PC-3 (cell line): ENCODE data around the gene TNS3.

Experiments
- EZH2 ChIP-seq: fragments of 300-600 bp; sonication (generic); IDR thresholded peaks from one replicate; pipeline ENCODE4 v1.6.1; 2017; ENCODE audit warnings: antibody characterized with exemption, mild to moderate bottlenecking, low read length; ENCODE audit not compliant: unreplicated experiment
- EZH2phosphoT487 ChIP-seq: fragments of 300-600 bp; sonication (generic); IDR thresholded peaks from 2 replicates; pipeline ENCODE4 v1.6.1; 2018; ENCODE audit warnings: mild to moderate bottlenecking, antibody characterized with exemption, low read length, borderline replicate concordance
- TF ChIP-seq, protein P1 (sequence below): fragments of 300-600 bp; sonication (generic); conservative IDR thresholded peaks from 2 replicates; pipeline ENCODE4 v1.5.1; 2017; ENCODE audit warnings: antibody characterized with exemption, low read depth, mild to moderate bottlenecking, low read length

DNA sequence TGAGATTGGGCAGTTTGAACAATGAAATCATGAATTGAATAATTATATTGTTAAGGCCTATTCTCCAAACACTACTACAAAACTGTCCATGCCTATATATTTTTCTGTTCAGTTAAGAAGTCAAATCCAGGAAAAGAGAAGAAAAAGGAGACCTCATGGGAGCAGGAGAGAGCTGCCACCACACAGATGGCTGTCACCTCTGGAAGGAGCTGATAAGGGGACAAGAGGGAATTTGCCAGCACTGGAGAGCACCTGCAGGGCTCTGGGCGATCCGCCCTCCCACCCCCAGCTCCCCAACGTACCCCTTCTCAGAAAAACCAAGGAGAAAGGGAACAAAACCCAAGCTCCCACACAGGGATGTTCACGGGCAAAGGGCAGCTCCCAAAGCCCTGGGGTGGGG, 227.8 kb downstream of the TNS3 start:
- TF ChIP-seq, protein P1, sequence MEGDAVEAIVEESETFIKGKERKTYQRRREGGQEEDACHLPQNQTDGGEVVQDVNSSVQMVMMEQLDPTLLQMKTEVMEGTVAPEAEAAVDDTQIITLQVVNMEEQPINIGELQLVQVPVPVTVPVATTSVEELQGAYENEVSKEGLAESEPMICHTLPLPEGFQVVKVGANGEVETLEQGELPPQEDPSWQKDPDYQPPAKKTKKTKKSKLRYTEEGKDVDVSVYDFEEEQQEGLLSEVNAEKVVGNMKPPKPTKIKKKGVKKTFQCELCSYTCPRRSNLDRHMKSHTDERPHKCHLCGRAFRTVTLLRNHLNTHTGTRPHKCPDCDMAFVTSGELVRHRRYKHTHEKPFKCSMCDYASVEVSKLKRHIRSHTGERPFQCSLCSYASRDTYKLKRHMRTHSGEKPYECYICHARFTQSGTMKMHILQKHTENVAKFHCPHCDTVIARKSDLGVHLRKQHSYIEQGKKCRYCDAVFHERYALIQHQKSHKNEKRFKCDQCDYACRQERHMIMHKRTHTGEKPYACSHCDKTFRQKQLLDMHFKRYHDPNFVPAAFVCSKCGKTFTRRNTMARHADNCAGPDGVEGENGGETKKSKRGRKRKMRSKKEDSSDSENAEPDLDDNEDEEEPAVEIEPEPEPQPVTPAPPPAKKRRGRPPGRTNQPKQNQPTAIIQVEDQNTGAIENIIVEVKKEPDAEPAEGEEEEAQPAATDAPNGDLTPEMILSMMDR = no peak
- no peak for TF ChIP-seq EZH2
- TF ChIP-seq EZH2phosphoT487 = no peak
